ENCODE measurements around the gene GPR4. TPM values are rescaled to one million over a fixed set of nuclear protein-coding genes. Genes with fewer than 3 reads are reported as not detected.
"Not testable (repeated sequence)": the region's sequence is repeated elsewhere in the genome, so short reads cannot be mapped to it uniquely, and the experiment has no call there.

GPR4 gene
- not detected for total RNA-seq

DNA sequence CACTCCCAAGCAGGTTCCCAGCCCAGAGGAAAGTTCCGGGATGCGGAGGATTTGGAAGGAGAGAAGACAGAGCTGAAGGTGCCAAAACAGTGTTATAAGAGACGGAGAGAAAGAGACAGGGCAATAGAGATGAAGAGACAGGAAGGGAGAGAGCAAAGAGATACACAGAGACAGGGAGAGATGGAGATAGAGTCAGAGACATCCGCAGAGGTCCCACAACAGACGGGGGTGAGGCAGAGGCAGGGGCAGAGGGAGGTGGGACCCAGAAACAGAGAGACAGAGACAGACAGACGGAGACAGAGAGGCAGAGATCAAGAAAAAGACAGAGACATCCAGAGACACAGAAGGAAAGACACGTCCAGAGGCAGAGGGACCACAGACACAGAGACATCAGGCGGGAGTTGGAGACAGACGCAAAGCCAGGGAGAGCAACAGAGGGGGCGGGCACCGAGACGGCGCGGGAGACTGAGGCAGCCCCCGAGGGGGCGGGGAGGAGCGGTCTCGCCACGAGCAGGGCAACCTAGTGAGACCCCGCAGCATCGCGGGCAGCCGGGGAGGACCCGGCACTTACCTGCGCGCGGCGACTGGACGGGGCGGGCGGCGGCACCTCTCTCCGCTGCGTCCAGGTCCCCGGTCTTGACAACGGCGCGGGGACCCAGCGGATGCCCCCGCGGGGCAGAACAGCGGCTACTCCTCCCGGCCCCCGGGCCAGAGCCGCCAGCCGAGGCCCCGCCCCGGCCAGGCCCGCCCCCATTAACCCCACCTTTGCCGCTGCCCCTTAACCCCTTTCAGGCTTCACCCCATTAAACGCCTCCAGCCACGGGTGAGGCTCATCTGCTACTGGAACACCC is at the start of gene GPR4:
TSS of gene GPR4 (minus strand) at position 689 of the 851 bp plus-strand sequence. CDS start 10,346 bp downstream, outside the sequence.
- DNase-seq, result no peak

DNA sequence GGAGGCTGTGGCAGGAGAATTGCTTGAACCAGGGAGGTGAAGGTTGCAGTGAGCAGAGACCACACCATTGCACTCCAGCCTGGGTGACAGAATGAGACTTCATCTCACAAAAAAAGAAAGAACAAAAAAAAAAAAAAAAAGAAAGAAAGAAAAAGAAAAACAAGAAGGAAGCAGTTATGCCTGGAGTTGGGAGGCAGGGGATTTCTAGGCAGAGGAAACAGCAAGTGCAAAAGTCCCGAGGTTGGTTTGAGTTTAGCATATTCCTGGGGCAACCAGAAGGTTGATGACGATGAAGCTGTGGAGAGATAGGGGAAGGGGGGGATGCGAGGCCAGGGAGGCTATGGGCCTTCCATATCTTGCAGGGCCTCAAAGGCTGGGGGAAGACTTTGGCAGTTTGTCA is 48.7 kb upstream of the GPR4 start:
- no peak for DNase-seq

DNA sequence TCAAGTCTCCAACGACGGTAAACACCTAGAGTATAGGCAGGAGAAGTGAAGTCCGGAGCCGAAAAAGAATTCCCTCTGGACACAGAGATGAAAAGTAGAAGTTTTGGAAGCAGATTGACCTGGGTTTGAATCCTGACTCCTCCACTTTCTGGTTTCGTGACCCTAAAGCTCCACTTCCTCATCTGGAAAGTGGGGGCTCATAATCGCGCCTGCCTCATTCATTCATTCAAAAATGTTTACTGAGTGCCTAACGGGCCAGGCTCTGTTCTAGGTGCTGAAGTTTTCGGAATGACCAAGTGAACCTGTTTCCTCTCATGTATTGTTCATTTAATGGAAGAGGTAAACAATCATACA is 44.3 kb upstream of the GPR4 start:
- no peak for DNase-seq

DNA sequence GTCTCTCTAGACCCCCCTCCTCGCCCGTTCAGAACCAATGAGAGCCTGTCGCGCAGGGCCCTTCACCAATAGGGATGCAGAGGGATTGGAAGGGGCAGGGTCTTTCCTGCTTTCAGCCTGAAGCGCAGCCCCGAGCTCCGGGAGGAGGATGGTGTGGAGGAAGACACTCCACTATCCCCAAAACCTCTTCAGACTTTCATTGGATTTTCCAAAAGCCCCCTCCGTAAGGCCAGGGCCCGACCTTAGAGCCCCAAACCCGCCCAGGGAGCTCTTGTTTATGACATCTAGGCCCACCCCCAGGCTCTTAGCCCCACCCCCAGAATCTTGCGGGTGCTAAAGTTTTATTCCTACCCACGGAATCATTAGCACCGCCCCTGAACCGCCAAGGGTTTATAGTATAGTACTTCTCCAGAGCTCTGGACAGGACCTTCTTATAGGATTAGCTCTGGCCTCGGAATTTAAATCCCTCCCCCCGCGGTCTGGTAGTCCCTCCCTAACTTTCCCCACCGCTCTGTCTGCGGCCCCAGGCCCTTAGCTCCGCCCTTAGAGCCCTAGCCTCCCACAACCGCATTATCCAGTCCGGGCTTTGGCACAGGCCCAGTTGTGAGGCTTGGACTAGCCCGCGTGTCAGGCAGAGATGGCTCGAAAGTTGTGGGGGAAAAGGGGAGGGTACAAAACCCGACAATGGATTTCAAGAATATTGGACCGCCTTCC is 43.8 kb upstream of the GPR4 start:
- peak; percentile 65 for DNase-seq

DNA sequence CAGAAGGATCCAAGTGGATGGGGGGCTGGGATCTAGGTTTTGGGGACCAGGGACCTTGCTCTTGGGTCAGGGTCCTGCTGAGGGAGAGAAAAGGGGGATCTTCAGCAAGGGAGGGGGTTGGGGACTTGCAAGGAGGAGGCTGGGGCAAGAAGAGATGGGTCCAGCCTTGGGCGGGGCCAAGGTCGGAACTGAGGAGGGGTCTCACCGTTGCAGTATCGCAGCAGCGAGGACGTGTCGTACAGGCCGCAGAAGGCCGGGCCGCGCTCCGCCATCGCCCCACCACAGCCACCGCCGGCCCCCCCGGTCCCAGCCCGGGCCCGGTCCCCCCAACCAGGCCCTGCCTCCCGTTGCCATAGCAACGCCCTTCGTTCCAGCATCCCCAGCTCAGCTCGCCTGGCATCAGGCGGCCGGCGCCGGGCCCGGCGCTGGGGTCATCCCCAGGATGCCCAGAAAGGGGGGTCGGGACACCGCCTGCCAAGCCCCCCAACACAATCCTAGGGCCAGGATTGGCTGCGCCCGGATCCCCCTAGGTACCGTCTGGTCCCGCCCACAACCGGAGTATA is 43.1 kb upstream of the GPR4 start:
- peak; percentile 18 for DNase-seq

DNA sequence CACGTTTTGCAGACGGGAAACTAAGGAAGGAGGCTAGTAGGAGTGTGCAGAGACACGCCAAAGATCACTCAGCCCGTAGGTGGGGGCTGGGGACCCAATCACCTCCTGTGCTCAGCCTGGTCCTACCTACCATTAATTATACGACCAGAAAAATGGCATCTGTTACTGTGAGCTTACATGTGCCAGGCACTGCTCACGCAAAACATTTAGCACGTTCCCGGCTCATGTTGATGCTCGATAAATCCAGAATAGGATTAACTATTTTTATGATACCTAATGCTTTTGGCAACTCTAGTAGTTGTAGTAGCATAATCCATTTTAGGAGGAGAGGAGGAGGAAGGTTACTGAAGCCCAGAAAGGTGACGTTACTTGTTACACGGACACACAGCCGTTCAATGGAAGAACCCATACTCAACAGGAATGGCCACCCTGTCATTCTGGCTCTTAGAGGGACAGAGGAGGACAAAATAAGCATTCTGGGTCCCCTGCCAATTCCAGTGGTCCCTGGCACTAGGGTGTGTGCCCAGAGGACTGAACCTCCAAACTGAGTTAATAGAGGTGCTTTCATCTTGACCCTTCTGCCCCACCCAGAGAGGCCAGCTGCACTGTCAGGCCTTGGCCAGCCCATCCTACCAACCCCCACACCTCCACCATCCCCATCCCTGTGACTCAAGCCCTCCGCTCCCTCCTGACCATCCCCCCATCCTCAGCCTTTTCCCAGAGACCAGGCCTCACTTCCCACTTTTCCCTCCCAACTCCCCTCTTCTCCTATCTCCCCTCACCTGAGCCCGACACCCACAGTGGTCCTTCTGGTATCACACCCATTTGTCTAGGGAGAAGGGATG is 42.1 kb upstream of the GPR4 start:
- no peak for DNase-seq

DNA sequence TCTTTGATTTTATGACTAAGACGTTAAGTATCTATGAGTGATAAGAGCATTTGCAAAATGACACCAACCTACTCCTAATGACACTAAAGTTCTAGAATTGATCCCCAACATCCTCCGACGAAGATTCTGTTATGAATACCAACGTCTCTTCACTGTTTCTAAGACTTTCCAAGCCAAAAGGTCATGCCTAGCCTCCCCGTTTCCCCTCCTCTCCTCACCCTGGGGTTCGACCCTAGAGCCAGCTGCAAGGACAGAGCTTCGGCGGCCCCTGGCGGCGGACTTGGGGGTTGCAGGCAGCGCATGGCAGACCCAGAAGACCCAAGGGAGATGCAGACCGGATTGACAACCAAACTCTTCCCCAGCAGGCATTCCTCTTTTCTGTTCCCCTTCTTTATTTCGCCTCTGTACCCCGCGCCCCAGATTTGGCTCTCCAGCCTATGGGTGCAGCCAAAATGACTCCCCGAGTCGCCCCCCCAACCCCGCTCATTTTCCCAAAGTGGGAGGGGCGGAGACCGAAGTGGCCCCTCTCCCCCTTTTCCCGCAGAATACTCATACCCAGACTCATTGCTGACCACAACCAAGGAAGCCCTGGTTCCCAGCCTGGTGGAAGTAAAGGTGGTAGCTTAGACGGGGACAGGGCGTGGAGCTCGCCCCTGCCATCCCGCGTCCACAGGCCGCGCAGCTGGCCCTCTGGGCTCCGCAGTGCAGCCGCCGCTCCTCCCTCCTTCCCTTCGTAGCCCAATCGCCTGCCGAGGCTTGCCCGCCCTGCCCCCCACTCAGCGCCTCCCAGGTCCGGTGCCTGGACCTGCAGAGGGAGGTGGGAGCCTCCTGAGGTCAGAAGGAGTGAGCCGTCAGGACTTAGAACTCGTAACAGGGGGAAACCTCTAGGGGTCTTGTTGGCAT is 41.3 kb upstream of the GPR4 start:
- peak; percentile 76 for DNase-seq

DNA sequence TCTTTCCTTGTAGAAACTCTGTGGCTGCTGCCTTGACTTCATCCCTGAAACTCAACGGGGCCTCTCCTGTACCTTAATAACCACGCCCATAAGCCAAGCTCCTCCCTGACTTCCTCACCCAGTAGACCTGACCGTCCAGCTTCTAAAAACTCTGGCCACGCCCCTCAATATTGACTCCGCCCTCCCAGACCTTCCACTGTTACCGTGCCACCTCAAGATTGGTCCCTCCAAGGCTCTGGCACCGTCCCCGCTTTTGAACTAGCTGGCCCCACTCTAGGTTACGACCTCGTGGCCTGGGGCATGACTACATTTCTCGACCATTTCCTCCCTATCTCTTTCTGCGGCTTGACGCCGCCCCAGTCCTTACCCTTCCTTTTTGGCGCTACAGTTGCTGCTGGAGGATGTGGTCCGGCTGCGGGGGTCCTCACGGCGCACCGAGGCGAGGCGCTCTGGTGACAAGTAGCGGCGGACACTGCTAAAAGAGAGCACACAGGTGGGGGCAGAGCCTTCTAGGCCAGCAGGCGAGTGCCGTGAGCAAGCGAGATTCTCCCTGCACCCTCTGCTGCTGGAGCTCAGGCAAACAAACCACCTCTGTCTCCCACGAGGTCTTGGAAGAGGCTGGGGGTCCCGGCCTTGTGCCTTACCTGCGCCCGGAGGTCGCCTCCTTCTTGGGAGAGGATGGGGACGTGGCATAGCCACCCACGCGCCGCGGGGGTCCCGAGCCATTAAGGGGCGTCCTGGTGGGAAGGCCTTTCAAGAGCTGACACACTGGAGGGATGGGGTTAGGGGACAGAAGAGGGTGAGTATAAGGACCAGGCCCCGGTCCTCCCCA is 39.5 kb upstream of the GPR4 start:
- peak; percentile 23 for DNase-seq

DNA sequence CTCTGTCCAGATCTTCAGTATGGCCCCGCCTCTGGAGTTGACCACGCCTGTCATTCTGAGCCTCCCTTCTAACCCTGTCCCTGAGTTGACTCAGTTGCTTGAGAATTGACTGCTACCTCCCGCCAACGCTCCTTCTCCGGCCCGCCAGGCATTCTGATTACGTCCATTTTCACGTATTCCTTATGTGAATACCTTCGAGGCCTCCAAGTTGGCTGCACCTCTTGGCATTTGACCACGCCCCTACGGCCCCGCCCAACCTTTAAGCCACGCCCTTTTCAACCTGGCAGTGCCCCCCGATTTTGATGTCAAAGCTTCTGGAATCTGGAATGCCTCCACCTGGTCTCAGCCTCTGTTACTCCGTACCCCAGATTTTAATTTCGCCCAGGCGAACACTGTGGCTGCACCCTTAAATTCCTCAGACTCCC is 38.8 kb upstream of the GPR4 start:
- DNase-seq, result no peak

DNA sequence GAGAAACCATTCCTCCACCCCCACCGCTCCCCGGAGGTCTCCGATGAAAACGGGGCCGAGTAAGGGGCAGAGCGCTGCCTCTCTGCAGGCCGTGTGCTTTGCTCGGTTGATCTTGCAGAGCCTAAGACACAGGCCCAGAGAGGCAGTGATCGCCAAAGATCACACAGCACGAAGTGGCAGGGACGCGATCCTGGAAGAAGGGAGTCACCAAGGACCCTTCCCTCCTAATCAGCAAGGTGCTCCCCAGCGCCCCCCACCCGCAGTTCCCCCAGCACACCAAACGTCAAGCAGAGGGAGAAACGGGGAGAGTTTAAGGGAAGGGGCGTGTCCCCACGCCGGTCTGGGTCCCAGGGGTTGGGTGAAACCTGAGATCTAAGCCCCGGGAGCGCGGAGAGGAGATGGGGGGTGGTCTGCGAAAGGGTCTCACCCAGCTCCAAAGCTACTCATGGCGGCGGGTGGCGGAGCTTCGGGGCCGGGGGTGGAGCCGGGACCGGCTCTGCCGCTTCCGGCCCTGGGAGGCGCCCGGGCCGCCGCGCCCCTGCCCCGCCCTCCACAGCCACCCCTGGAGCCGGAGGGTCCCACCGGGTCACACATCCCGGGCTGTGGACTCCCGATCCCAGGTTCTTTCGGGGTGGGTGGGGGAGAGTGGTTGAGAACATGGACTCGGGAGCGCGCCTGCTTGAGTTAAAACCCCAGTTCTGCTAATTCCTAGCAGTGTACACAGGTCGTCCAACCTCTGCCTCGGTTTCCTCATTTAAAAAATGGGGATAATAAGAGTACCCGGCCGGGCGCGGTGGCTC is 37.1 kb upstream of the GPR4 start, which contains the start of gene EML2:
TSS of gene EML2 (minus strand) at position 468 of the 800 bp plus-strand sequence. CDS start at position 447, 21 bp downstream.
- DNase-seq, result peak; percentile 29

DNA sequence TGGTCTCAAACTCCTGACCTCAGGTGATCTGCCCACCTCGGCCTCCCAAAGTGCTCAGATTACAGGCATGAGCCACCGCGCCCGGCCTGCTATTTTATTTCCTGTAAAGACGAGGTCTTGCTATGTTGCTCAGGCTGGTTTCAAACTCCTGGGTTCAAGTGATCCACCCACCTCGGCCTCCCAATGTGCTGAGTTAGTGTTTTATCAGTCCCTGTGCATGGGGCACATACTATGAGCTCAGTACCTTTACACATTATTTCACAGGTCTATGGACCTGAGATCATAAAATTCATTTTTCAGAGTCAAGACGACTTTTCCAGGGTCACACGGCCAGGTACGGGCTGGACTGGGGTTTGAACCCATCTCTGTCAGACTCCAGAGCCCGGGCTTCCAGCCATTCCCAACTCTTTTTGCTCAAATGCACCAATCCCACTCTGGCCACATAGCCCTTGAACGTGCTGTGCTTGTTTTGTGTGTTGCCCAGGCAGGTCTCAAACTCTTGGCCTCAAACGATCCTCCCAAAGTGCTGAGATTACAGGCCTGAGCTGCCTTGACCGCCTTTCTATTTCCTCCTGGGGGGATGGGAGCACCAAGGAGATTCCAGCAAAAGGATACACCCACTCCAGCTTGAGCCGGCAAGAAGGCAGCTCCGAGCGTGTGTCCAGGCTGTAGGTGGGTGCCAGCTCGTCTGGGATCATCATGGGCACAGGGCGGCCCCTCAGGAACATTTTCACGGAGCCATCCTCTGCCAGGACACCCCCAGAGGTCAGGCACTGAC is 36.1 kb upstream of the GPR4 start:
- no peak for DNase-seq

DNA sequence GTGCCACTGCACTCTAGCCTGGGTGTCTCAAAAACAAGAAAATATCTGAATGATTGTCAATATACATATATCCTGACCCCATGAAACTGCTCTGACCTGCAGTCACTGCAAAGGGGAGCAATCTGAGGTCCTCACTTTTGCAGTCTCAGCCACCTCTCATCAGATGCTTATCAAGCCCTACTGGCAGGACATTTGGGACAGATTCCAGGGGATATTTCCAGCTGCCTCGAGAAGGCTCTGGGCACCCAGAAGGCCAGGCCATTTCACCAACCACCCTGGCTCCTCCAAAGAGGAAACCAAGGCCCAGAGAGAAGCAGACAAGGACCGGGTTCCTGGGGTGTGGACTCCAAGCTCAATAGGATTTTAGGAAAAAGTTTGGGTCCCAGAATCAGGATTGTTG is 34.9 kb upstream of the GPR4 start:
- DNase-seq, result no peak

DNA sequence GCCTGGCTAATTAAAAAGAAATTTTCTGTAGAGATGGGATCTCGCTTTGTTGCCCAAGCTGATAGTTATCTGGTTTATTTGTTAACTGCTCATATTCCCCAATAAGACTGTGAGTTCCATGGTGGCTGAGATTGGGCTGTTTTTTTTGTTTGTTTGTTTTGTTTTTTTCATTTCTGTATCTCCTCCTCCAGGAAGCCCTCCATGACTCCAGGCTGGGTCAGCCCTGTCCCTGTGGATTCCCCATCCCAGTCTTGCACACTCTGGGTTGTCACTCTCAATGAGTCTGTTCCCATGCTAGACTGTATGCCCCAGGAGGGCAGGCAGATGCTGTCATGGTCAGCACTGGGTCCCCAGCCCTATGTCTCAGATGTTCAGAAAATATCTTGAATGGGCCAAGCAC is 34.3 kb upstream of the GPR4 start:
- no peak for DNase-seq

DNA sequence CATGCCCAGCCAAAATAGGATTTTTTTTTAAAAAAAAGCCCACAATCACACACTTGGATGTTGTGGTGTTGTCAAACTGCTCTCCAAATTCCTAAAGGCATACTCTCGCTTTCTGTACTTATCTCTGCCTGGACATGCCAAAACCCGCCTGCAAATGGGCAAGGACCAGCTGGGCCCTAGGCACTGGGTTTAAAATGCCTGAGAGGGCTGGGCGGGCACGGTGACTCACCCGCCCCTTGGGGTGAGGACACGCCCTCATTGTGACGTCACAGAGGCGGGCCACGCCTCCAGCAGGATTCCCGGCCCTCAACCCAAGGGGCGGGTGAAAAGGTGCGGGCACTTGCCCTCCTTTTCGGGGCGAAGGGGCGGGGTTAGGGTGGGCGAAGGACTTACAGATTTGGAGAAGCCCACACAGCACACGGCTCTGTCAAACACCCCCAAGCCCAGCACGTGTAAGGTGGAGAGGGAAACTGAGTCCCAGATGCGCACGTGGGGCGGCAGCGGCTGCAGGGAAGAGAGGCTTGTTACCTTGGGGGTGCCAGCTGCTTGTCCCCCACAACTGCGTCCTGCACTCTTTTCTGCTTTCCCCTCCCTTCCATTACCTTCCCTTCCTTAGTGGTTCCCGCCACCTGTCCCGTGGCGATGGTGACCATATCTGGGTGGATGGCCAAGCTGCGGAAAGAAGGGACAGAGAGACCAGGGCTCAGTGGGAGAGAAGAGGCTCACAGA is 30.6 kb upstream of the GPR4 start:
- DNase-seq, result no peak

DNA sequence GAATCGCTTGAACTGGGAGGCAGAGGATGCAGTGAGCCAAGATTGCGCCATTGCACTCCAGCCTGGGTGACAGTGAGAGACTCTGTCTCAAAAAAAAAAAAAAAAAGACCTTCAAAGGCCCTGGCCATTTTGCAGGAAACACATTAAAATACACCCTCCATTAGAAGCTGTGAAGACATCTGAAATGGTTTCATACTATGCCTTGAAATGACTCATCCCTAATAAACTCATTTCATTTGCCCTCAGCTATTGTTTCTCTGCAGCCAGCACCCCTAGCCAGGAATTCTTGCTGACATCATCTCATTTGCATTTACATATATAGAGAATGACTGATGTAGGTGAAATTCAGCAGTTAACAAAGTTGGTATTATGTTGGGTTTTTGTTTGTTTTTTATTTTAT is 28.5 kb upstream of the GPR4 start:
- DNase-seq, result no peak

DNA sequence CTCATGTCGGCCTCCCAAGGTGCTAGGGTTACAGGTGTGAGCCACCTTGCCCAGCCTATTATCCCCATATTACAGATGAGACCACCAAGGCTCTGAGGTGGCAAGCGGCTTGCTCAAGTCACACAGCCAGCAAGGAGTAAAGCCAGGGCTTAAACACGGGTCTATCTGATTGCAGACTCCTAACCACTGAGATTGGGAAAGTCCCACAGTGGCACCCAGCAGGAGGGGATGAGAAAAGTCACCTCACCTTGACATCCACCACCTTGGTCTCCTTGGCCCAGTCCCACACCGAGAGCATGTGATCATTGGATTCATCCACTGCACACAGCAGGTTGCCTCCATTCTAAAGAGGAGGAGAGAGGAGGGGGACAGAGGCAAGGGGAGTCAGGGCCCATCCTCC is 27.7 kb upstream of the GPR4 start:
- DNase-seq, result no peak

DNA sequence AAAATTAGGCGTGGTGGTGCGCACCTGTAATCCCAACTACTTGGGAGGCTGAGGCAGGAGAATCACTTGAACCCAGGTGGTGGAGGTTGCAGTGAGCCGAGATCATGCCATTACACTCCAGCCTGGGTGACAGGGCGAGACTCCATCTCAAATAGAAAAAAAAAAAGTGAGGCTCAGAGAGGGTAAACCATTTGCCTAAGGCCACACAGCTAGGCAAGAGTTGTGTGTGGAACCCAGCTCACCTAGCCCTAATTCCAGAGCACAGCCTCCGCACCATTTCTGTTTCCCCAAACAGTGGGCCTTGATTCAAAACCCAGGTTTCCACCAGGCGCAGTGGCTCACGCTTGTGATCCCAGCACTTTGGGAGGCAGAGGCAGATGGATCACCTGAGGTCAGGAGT is 26.2 kb upstream of the GPR4 start:
- not testable (repeated sequence) for DNase-seq

DNA sequence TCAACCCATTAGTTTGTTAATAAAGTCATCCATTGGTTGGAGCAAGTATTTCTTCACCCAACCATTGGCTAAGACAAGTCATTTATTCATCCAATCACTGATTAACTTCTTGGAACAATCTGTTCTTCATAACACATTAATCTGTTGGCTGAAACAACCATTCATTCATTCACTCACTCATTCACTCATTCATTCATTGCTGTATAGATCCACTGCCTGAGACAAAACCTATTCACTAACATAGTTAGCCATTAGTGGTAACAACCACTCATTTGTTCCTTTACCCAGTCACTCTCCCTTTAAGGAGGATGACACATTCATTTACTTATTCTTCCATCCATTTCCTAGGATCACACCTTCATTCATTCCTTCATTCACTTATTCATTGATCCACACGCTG is 22.0 kb upstream of the GPR4 start:
- DNase-seq, result no peak

Measured in effector CD4-positive, alpha-beta T cell (primary cell).